HG03066 (cell line): Measurements from ENCODE around the gene GOSR1.
"Not testable (repeated sequence)": the region's sequence is repeated elsewhere in the genome, so short reads cannot be mapped to it uniquely, and the experiment has no call there.

Experiments
- ATAC-seq: cut with Tn5 transposase; IDR thresholded peaks from one replicate; pipeline ENCODE4 v1.9.1; 2021; ENCODE audit warnings: low read depth; ENCODE audit not compliant: unreplicated experiment

The GOSR1 gene

GRCh38 chr17:30559656-30560055, 82.4 kb downstream of the GOSR1 start:
- ATAC-seq: no peak

- not testable (repeated sequence) for ATAC-seq
These were observed 83.2 kb downstream of the GOSR1 start for GRCh38 chr17:30560117-30561026.

GRCh38 chr17:30561766-30562165, 84.6 kb downstream of the GOSR1 start:
- not testable (repeated sequence) for ATAC-seq

DNA sequence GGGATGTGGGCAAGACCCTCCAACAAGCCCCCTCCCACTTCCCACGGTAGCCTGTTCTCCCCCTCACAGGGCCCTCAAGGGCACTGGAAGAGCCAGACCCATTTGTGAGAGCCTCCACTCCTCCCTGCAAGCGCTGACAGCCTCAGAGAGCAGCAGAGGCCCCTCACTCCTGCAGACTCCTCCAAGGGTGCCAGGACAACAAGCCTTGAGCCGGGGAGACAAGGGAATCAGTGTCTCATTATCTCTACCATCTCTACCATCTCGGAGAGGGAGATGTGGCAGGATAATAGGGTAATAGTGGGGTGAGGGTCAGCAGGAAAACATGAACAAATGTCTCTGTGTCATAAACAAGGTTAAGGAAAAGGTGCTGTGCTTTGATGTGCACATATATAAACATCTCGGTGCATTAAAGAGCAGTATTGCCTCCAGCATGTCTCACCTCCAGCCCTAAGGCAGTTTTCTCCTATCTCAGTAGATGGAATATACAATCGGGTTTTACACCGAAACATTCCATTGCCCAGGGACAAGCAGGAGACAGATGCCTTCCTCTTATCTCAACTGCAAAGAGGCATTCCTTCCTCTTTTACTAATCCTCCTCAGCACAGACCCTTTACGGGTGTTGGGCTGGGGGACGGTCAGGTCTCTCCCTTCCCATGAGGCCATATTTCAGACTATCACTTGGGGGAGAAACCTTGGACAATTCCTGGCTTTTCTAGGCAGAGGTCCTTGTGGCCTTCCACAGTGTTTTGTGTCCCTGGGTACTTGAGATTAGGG, 86.1 kb downstream of the GOSR1 start:
- ATAC-seq: not testable (repeated sequence)

DNA sequence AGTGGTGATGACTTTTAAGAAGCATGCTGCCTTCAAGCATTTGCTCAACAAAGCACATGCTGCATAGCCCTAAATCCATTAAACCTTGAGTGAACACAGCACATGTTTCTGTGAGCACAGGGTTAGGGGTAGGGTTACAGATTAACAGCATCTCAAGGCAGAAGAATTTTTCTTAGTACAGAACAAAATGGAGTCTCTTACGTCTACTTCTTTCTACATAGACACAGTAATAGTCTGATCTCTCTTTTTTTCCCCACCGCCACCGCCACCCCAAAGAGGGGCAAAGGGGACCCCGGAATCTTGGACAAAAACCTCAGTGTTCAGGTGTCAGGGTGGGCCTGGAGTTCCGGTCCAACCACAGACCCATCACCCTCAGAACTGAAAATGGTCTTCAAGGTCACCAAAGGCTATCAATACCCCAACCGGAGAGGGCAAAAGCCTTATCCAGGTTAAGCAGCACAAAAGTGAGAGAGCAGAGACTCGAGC, 86.7 kb downstream of the GOSR1 start:
- ATAC-seq: not testable (repeated sequence)

GRCh38 chr17:30564422-30565072, 87.3 kb downstream of the GOSR1 start:
- not testable (repeated sequence) for ATAC-seq

DNA sequence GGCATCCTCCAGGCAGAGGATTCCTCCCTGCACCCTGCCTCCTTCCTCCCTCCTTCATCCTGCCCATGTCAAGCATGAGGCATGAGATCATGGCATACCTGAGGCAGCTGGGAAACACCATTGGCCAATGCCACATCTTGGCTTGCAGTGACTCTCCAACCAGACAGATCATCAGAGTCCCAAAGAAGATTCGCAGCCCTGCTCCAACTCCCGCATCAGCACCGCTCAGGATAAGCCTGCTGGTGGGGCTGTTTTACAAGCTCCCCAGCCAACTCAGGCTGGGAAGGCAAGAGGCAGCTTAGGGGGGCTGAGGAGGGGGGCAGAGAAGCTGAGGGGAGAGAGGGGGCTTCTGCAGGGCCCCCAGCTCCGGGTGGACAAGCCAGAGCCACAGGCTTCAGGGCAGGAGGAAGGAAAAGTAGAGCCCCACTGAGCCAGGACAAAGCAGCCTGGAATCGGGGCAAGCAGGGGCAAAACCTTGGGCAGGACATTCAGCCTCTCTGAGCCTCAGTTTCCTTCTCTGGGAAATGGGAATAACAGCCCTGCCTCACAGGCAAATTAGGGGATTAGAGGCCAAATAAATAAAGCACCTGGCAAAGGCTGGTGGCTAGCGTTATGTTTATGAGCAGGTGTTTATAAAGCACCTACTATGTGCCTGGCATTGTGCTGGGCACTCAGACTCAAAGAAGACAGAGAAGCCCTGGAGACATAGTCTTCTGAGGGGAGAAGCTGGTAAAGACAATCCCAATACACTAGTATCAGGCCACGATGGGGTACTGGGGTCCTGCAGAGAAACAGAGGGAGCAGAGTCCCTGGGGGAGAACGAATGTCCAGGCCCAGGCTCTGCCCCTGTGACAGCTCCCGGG, 88.1 kb downstream of the GOSR1 start:
- ATAC-seq: no peak

DNA sequence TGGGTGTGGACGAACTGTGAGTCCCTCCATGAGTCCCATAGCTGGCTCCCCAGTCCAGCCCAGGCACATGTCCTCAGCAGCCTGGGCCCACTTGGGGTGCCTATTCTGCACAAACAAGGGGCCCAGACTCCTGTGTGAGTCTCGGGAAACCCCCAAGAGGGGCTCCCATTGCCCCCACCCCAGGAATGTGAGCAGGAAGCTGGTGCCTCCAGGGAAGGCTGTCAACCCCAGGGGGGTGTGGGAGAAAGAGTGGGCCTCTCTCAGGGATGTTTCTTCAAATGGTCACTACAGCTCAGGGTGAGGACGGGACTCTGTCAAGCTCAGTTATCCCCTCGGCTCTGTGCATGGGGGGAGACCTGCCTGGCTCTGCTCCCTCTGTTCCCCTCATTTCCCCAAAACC, 88.9 kb downstream of the GOSR1 start:
- not testable (repeated sequence) for ATAC-seq

- ATAC-seq: not testable (repeated sequence)
These were observed 89.5 kb downstream of the GOSR1 start for GRCh38 chr17:30566516-30567225.

DNA sequence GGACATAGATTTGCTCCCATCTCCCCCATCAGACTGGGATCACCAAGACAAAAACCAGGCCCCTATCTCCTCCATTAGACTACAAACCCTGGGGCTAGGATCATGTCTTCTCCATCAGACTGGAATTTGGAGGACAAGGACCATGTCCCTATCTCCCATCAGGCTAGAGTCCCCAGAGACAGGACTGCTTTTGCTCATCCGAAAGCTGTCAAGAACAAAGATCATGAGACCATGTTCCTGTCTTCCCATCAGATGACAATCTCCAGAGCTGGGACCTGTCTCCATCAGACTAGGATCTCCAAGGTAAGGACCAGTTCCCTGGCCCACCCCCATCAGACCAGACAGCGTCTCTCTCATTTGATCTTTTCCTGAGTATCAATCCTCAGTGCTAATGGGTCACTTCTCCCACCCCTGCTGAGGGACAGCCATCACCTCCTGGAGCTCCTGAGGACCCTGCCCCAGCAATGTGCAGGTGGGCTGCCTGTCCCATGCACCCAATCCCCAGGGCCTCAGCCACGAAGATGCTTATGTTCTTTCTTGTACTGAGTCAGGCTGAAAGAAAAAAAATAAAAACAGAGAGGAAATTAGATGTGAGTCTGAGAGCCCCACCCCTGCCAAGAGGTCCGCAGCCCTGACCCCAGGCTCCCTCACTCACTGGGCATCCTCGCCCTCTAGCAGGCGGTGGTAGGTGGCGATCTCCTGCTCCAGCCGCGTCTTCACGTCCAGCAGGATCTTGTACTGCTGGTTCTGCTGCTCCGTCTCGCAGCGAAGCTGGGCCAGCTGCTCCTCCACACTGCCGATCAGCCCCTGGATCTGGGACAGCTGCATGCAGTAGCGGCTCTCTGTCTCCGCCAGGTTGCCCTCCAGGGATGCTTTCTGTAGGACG, 90.3 kb downstream of the GOSR1 start:
- ATAC-seq: no peak

DNA sequence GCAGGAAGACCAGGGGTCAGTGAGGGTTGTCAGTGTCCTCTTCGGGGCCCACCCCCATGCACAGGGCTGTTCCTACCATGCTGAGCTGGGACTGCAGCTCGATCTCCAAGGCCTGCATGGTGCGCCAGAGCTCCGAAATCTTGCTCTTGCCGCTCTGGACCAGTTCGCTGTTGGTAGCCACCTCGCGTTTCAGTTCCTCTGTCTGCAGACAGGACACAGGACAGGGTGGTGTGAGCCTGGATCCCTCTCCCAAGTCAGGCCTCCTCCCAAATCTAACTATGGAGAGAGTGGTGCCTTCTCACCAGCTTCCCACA, 90.9 kb downstream of the GOSR1 start:
- ATAC-seq: no peak

- not testable (repeated sequence) for ATAC-seq
These were observed 92.4 kb downstream of the GOSR1 start for GRCh38 chr17:30569531-30570175.

DNA sequence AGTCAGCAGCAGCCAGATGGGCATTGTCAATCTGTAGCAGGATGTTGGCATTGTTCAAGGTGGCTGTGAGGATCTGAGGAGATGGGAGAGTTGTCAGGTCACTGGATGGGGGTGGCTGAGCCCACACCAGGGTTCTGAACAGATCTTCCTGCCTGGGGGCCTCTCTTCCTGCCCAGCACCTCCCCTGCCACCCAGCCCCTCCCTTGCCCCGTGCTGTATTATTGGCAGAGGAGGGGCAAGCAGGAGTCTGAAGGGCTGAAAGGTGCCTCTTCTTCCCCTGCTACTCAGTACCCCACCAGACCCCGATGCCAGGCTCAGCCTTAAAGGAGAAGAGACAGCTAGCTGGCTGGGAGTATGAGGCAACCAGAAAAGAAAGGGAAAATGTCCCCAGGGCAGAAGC, 93.0 kb downstream of the GOSR1 start:
- ATAC-seq: no peak

DNA sequence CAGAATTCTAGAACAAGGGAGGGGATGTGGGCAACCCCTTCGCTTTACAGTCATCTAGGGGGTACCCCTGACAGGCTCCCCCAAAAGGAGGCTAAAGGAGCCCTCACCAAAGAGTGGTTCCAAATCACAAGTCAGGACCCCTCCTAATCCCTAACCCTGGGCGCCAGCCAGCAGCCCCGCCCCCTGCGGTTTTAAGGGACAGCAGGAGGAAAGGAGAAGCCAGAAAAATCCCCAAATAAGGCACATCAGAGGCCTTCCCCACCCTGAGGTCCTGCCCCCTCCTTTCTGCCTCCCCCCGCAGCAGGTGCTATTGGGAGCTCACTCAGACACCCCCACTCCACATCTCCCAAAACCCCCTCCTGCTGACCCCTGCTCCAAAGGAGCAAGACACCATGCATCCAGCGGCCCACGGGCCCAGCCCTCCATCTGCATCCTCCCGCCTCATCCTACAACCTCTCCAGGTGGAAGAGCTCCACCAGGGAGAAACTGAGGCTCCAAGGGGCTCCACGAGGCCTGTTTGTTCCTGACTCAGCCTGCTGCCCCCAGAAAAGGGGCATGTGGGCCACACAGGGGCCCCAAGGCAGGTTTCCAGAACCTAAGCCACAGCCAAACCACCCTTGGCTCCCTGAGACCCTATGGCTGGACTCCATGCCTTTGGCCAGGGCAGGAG, 93.5 kb downstream of the GOSR1 start:
- no peak for ATAC-seq

DNA sequence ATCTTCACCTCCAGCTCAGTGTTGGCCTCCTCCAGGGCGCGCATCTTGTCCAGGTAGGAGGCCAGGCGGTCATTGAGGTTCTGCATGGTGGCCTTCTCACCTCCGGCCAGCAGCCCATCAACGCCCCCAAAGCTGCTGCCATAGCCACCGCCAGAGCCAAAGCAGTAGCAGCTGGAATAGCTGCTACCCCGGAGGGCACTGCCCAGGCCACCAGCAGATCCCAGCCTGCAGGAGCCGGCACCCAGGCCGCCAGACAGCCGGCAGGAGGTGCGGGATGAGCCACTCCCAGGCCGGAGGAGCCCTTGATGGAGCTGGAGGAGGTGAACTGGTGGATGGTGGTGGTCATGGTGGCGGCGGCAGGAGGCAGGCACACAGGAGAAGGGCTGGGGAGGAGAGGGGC, 94.2 kb downstream of the GOSR1 start:
- not testable (repeated sequence) for ATAC-seq

- ATAC-seq: no peak
These were observed 94.7 kb downstream of the GOSR1 start for GRCh38 chr17:30571921-30572320.
